Hematopoietic multipotent progenitor cell treated with erythropoietin and hydrocortisone succinate and interleukin-3 and kit ligand, for 4 days (in vitro differentiated cells): ENCODE results near the gene ZNF408.

ENCODE experiments used
- DNase-seq: peaks from one replicate; pipeline ENCODE4 v3.0.0-alpha.2; 2015

The ZNF408 gene

DNA sequence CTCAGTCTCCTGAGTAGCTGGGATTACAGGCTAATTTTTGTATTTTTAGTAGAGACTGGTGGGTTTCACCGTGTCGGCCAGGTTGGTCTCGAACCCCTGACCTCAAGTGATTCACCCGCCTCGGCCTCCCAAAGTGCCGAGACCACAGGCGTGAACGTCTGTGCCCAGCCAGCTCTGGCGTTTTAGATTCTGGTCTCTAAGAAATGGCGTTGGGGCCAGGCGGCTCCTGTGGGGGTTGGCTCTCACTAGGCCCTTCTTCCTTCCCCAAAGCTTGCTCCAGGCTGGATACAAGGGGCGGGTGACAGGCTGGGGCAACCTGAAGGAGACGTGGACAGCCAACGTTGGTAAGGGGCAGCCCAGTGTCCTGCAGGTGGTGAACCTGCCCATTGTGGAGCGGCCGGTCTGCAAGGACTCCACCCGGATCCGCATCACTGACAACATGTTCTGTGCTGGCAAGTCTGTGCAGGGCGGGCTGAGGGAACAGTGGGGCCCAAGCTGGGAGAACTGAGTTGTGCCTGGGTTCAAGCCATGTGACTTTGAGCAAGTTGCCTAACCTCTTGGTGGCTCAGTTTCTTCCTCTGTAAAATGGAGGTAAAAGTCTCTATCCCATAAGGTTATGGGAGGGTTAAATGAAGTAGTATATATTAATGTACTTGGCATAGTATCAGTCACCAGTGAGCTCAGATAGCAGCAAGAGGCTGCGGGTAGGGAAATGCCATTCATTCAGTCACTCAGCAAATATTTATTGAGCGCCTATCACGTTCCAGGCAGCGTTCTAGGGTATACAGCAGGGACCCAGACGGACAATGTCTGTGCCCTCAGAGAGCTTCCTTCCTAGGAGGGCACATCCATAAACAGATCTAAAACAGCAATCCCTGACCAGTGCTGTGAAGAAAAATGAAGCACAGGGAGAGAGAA, 28.5 kb downstream of the ZNF408 start:
- DNase-seq = no peak

DNA sequence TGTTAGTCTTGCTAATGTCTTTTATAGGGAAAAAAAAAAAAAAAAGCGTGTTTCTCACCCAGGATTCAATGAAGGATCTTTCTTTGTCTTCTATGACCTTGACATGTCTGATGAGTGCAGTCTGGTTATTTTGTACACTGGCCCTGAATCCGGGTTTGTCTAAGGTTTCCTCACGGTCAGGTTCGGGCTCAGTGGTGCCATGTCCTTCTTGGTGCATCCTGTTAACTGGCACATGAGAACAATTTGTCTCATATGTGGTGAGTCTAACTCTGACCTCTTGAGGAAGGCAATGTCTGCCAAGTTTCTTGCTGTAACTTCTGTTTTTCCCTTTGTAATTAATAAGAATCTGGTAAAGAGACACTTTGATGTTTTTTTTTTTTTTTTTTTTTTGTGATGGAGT, 30.7 kb downstream of the ZNF408 start:
- no peak for DNase-seq

DNA sequence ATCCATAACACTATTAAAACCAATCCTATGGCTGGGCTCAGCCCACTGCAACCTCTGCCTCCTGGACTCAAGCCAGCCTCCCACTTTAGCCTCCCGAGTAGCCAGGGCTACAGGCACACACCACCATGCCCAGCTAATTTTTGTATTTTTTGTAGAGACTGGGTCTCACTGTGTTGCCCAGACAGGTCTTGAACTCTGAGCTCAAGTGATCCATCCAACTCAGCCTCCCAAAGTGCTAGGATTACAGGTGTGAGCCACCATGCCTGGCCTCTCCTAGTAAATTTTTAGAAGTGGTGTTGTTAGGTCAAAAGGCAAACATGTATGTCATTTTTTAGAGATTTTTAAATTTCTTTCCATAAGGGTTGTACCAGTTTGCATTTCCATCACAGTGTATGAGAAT, 32.4 kb downstream of the ZNF408 start:
- no peak for DNase-seq

DNA sequence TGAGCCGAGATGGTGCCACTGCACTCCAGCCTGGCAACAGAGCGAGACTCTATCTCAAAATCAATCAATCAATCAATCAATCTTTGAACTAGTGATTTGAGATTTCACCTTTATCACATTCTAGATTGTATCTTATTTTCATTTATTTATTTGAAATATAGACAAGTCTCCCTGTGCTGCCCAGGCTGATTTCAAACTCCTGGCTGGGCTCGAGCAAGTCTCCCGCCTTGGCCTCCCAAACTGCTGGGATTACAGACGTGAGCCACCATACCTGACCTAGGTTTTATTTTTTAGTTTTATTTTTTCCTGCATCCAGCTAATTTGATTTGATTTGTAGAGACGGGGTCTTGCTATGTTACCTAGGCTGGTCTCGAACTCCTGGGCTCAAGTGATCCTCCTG, 35.3 kb downstream of the ZNF408 start:
- no peak for DNase-seq

DNA sequence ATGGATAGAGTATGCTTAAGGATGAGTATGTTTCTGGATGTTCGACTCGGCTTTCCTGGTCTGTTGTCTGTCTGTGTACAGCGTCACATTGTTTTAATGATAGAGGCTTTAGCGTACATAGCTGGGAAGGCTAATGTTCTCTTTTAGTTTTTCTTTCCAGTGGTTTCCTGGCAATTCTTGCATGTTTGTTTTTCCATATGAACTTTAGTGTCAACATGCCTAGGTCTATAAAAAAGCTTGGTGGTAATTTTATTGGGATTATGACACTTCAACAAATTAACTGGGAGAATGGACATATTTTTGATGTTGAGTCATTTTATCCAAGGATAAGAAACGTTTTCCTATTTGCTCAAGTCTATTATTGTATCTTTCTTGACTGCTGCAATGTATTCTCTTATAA, 35.8 kb downstream of the ZNF408 start:
- no peak for DNase-seq

DNA sequence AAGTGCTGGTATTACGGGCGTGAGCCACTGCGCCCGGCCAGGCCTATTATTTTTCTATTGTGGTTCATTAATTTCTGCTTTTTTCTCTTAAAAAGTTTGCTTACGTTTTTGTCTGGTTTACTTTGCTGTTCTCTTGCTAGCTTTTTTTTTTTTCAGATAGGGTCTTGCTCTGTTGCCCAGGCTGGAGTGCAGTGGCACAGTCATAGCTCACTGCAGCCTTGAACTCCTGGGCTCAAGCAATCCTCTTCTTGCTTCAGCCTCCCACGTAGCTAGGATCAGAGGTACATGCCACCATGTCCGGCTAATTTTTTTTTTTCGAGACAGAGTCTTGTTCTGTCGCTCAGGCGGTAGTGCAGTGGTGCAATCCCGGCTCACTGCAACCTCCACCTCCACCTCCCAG, 36.9 kb downstream of the ZNF408 start:
- DNase-seq = no peak

DNA sequence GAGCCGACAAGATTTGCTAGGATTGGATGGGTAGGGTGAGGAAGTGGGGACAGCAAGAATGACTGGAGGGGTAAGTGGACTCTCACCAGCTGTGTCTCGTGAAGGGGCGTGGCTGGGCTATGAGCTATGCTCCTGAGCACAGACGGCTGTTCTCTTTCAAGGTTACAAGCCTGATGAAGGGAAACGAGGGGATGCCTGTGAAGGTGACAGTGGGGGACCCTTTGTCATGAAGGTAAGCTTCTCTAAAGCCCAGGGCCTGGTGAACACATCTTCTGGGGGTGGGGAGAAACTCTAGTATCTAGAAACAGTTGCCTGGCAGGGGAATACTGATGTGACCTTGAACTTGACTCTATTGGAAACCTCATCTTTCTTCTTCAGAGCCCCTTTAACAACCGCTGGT, 38.1 kb downstream of the ZNF408 start:
- peak; percentile 18 for DNase-seq

DNA sequence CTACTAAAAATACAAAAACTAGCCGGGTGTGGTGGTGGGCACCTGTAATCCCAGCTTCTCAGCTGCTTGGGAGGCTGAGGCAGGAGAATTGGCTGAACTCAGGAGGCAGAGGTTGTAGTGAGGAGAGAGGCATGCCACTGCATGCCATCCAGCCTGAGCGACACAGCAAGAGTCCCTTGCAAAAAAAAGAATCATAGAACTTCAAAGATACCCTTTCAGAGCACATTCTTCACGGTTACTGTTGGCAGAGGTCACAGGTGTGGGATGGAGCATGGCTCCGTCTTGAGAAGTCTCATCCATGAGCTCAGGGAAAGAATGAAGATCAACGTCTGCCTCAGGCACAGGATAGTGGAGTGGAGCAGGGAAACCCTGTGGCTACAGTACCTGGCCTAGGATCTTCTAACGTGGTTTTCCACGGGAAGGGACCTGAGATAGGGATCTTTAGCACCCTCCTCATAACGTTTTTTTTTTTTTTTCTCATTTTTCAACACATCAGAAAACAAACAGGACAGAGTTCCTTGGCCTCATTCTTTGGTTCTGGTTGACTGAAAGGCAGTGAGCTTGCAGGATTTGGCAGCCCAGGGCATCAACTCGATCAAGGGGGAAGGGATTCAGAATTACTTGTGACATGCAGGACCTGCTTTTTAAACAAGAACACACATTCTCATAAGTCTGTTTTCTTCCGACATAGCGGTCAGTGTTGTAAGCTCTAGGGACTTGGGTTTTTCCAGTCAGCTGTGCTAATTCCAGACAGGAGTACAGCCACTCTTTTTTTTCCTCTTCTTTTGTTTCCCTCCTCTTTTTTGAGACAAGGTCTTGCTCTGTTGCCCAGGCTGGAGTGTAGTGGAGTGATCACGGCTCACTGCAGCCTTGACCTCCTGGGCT, 41.0 kb downstream of the ZNF408 start:
- DNase-seq = no peak

DNA sequence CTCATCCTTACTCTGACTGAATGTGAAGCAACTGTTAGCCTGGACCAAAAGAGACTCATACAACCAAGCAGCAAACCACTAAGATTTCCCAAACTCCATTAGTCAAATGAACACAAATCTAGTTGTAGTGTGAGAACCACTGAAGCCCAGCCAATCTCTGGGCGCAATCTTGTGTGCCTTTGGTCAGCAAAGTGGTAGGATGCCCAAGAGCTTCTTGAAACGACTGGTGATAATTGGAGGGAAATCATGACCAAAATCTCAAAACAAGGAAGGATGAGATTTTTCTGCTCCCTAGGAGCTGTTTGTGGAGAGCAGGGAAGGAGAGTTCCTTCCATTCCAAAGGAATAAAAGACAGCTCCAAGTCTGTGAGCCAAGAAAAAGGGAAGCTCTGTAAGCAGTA, 42.2 kb downstream of the ZNF408 start:
- no peak for DNase-seq

DNA sequence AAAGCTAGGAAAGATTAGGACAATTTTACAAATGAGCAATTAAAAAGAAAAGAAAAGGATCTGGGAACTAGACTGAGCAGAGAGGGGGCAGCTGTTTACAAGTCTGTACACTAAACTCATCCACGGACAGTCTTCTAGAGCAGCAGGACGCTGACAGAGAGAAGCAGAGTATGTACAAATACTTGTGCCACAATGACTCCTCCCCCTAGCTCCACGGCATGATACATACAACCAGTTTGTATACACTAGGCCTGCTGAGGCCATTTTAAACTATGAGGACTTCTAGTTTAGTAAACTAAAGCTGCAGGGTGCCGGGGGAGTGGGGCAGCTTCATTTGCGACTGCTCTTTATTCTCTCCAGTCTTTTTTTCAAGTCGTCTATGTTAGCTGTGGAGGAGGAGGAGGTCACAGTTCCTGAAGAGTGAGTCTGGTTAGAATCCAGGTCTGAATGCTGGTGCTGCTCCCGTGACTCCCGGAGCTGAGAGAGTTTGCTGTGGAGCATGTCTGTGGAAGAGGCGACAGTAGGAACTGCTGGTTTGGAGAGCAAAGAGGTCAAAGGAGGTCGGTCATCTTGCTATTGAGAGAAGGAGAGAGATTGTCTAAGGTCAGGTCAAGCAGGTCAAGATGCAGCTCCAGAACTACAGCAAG, 43.0 kb downstream of the ZNF408 start:
- no peak for DNase-seq

DNA sequence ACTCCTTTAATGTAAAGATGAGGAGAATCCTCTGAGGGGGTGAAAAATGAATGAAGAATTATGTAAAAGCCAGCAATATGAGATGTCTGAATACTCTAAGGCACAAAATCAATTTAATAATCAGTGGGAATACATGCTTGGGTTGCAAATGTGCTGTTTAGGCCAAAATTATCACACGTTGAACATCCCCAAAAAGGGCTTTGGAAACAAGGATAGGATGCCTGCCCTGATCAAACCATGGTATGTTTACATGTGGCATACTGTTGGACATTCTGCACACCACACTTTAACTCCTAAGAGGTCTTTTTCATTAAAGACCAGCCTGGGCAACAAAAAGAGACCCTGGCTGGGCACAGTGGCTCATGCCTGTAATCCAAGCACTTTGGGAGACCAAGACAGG, 44.5 kb downstream of the ZNF408 start:
- no peak for DNase-seq

DNA sequence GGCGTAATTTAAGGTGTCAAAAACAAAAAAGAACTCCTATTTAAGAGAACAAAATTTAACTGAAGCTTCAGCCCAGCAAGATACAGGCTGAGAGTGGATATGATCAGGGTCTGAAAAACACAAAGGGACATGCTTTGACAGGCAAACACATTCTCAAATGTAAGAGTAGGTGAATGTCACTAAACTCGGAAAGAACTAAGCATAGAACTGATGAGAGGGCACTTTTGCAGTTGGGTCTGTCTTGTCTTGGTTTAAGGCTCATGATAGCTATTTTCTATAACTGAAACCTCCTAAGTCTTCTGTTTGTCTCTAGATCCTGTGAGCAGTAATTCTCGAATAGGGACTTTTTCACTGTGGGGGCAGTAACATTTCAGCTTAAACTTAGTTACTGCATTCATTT, 45.2 kb downstream of the ZNF408 start:
- DNase-seq = no peak

DNA sequence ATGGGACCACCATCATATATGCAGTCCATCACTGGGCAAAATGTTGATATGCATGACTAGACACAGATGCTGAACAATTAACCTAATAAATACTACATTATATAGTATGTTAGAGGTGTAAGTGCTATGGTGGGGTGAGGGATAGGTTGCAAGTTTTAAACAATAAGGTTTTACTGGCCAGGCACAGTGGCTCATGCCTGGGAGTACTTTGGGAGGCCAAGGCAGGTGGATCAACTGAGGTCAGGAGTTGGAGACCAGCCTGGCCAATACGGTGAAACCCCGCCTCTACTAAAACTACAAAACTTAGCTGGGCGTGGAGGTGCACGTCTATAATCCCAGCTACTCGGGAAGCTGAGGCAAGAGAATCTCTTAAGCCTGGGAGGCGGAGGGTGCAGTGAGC, 46.3 kb downstream of the ZNF408 start:
- no peak for DNase-seq
